Measurements from ENCODE around the gene STKLD1.
A peak's percentile ranks its signal among the peaks of the same experiment; 100 is the strongest.

Gene STKLD1

DNA sequence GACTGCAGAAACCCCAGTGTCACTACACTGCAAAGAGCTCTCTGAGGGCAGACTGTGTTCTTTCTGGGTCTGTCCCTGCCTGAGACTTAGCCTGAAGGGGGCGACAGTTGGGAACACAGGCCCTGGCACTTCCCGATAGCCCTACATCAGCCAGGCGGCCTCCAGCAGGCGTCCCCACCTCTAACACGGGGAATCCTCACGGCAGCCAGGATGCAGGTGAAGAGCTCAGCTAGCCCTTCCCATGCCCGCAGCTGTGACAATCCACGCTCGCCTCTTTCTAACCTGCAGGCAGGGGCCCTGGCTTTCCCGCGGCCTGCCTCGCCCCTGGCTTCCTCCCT lies 34.1 kb upstream of the STKLD1 start:
- no peak overlapping the region for H3K27ac ChIP-seq
- peak; percentile 41 for DNase-seq
- H3K4me3 ChIP-seq (ENCODE audit: low read depth, low read length) = no peak overlapping the region
- TF ChIP-seq, protein P1, sequence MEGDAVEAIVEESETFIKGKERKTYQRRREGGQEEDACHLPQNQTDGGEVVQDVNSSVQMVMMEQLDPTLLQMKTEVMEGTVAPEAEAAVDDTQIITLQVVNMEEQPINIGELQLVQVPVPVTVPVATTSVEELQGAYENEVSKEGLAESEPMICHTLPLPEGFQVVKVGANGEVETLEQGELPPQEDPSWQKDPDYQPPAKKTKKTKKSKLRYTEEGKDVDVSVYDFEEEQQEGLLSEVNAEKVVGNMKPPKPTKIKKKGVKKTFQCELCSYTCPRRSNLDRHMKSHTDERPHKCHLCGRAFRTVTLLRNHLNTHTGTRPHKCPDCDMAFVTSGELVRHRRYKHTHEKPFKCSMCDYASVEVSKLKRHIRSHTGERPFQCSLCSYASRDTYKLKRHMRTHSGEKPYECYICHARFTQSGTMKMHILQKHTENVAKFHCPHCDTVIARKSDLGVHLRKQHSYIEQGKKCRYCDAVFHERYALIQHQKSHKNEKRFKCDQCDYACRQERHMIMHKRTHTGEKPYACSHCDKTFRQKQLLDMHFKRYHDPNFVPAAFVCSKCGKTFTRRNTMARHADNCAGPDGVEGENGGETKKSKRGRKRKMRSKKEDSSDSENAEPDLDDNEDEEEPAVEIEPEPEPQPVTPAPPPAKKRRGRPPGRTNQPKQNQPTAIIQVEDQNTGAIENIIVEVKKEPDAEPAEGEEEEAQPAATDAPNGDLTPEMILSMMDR (IDR thresholded peaks at IDR 0.05; ENCODE audit: low read depth, low read length) = peak; percentile 56
- H3K36me3 ChIP-seq = peaks cover 68% of the 10 kb centered on the region
- H3K9me3 ChIP-seq (ENCODE audit: severe bottlenecking) = no peaks in the 10 kb centered on the region
- no peaks in the 10 kb centered on the region for H3K27me3 ChIP-seq (ENCODE audit: insufficient read depth, low read depth, severe bottlenecking)

DNA sequence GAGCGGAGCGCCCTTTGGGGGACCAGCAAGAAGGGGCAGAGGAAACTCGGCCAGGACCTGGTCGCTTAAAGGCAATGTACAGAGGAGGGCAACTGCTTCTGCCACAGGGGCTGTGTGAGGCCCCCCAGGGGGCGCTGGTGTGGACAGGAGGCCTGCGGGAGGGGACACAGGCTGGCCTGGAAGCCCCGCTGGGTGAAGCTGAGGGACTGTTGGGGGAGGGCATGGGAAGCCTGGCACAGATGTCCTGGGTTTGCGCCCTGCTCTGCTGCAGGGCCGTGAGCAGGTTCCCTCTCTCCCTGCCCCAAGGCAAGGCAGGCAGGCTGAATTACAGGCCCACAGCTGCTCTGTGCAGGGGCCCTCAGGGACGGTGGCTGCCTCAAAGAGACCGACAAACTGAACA lies 33.6 kb upstream of the STKLD1 start:
- Histone ChIP-seq H3K27me3 (ENCODE audit: insufficient read depth, low read depth, severe bottlenecking) (no peaks in the 10 kb centered on the region), H3K27ac (no peak overlapping the region), H3K4me3 (ENCODE audit: low read depth, low read length) (no peak overlapping the region), H3K36me3 (peaks cover 68% of the 10 kb centered on the region), H3K9me3 (ENCODE audit: severe bottlenecking) (no peaks in the 10 kb centered on the region)
- DNase-seq = peak; percentile 40
- TF ChIP-seq, protein P1 (IDR thresholded peaks at IDR 0.05; ENCODE audit: low read depth, low read length) = peak; percentile 56

DNA sequence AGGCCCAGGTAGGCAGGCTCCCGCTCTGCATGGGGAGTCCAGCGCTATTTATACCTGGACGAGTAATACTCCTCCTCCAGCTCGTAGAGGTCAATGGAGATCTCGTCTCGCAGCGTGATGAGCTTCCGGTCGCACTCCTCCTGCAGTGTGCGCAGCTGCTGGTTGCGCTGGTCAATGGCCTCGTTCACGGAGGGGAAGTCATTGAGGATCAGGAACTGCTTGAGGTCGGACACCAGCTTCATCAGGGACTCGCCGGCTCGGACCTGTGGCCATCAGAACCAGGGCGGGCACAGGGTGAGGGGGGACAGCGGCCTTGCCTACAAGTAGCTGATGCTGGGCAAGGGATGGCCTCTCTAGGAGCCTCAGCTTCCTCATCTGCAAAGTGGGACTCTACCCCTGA lies 32.1 kb upstream of the STKLD1 start:
- H3K4me3 ChIP-seq (ENCODE audit: low read depth, low read length) = no peak overlapping the region
- H3K36me3 ChIP-seq = peaks cover 78% of the 10 kb centered on the region
- TF ChIP-seq, protein P1 (IDR thresholded peaks at IDR 0.05; ENCODE audit: low read depth, low read length) = no peak
- H3K27me3 ChIP-seq (ENCODE audit: insufficient read depth, low read depth, severe bottlenecking) = no peaks in the 10 kb centered on the region
- DNase-seq = no peak
- no peaks in the 10 kb centered on the region for H3K9me3 ChIP-seq (ENCODE audit: severe bottlenecking)
- no peak overlapping the region for H3K27ac ChIP-seq

DNA sequence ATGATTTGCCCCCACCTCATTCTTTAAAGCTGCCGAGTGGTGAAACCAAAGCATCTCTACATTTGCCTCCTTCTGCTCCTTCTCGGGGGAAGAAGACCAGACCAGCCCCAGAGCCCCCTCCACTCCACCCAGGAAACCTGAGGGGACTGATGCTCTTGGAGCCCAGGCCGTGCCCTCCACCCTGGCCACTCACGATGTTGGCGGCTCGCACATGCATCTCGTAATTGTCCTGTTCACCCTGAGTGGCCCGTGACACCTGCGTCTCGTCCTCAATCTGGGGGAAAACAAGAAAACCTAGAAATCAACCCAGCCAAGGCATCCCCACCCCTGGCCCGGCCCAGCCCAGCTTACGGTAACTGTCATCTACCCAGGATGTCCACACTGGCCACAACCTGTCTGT lies 31.2 kb upstream of the STKLD1 start:
- TF ChIP-seq, protein P1 (IDR thresholded peaks at IDR 0.05; ENCODE audit: low read depth, low read length) = no peak
- no peaks in the 10 kb centered on the region for H3K27me3 ChIP-seq (ENCODE audit: insufficient read depth, low read depth, severe bottlenecking)
- no peak overlapping the region for H3K4me3 ChIP-seq (ENCODE audit: low read depth, low read length)
- H3K9me3 ChIP-seq (ENCODE audit: severe bottlenecking) = no peaks in the 10 kb centered on the region
- H3K36me3 ChIP-seq = peaks cover 80% of the 10 kb centered on the region
- no peak for DNase-seq
- no peak overlapping the region for H3K27ac ChIP-seq

DNA sequence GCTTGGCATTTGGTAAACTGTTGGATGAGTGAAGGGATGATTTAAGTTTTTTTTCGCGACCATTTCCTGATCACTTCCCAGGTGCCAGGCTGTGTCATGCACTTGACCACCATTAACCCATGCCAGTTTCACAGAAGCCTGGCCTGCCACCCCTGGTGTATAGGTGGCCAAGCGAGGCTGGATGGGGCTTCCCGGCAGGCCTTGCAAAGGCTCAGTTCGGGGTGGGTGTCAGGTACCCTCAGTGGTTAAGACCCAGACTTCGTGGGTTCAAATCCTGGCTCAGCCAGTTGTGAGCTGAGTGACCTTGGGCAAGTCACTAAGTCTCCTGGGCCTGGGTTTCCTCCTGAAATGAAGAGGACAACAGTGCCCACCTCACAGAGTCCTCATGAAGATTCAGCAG lies 30.6 kb upstream of the STKLD1 start:
- Histone ChIP-seq H3K36me3 (peaks cover 82% of the 10 kb centered on the region), H3K27ac (no peak overlapping the region), H3K27me3 (ENCODE audit: insufficient read depth, low read depth, severe bottlenecking) (no peaks in the 10 kb centered on the region), H3K9me3 (ENCODE audit: severe bottlenecking) (no peaks in the 10 kb centered on the region), H3K4me3 (ENCODE audit: low read depth, low read length) (no peak overlapping the region)
- no peak for DNase-seq
- TF ChIP-seq, protein P1 (IDR thresholded peaks at IDR 0.05; ENCODE audit: low read depth, low read length) = no peak

DNA sequence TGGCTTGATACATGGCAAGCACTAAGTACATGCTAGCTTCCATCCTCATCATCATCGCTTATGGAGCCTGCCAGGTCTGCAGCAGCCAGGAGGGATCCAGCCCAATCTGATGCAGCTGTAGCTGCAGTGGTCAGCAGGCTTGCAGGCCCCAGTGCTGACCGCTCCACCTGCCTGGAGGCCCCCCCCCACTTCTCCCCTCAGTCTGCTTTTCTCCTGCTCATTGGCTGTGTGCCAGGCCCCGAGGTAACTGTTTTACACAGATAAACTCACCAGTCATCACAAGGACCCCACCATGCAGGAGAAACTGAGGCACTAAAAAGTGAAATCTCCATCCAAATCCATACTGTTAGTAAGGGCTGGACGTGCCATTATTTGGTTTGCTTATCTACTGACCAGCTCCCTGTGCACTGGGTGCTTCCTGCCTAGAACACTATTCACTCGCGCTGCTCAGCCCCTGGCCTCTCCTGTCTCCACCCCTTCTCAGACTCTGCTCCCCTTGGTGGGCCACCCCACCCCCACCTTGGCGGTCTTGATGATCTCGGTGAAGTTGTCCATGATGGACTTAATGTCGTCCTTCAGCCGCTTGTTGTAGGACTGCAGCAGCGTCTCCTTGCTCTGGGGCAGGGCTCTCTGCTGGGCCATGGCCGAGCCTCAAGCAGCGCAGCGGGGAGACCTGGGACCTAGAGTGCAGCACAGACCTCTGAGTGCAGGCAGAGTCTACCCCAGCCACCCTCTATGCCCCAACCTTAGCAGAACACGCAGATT lies 30.0 kb upstream of the STKLD1 start:
- DNase-seq = no peak
- TF ChIP-seq, protein P1 (IDR thresholded peaks at IDR 0.05; ENCODE audit: low read depth, low read length) = no peak
- no peaks in the 10 kb centered on the region for H3K9me3 ChIP-seq (ENCODE audit: severe bottlenecking)
- H3K27me3 ChIP-seq (ENCODE audit: insufficient read depth, low read depth, severe bottlenecking) = no peaks in the 10 kb centered on the region
- peak overlapping the region; percentile 96 for H3K27ac ChIP-seq
- peaks cover 82% of the 10 kb centered on the region for H3K36me3 ChIP-seq
- peak overlapping the region; percentile 98 for H3K4me3 ChIP-seq (ENCODE audit: low read depth, low read length)

Measured in WERI-Rb-1 (cell line).